Gastrocnemius medialis (tissue), 4 donors: Measurements from ENCODE around the gene DNAJC25.

ENCODE experiments used
- CTCF ChIP-seq, 5 experiments: fragments of 450-650 bp in 3 of 5; fragments of 200-600 bp in 2 of 5; sonication (generic) in 2 of 5; IDR thresholded peaks in 4 of 5; conservative IDR thresholded peaks in 1 of 5; 1 replicate in 4 of 5; 2 replicates in 1 of 5; pipeline ENCODE4 v1.5.1; 2016 to 2019; ENCODE audit warnings: antibody characterized with exemption in 5 of 5, mild to moderate bottlenecking in 3 of 5, moderate library complexity in 3 of 5
- POLR2A ChIP-seq, 2 donors: fragments of 450-650 bp; IDR thresholded peaks; one replicate each; pipeline ENCODE4 v1.6.1; 2017; ENCODE audit warnings: antibody characterized with exemption in 2 of 2, mild to moderate bottlenecking in 2 of 2, moderate library complexity in 2 of 2

- peak in 2 of 5 experiments; percentile 22 to 23 for TF ChIP-seq CTCF (IDR thresholded peaks at IDR 0.05 in 4 of 5, conservative IDR thresholded peaks at IDR 0.05 in 1 of 5)
- TF ChIP-seq POLR2A (IDR thresholded peaks at IDR 0.05), result peak; percentile 100
Observed at GRCh38 chr9:111631214-111631971, at the start of gene DNAJC25.
